H9 (cell line): ENCODE results near the gene NAGPA. TPM values are rescaled to one million over a fixed set of nuclear protein-coding genes. Genes with fewer than 3 reads are reported as not detected.

Source experiments
- DNase-seq: peaks from one replicate; pipeline ENCODE4 v3.0.0-alpha.2; 2017
- H2AFZ ChIP-seq: one replicate; pipeline ENCODE4 v1.6.1; 2013; ENCODE audit warnings: mild to moderate bottlenecking, low read length, control low read depth, moderate library complexity
- H2AK5ac ChIP-seq: 2 replicates; pipeline ENCODE4 v1.6.1; 2013; ENCODE audit warnings: low read length, control low read depth, mixed read lengths; ENCODE audit not compliant: insufficient read length
- H2BK120ac ChIP-seq: one replicate; pipeline ENCODE4 v1.6.1; 2013; ENCODE audit warnings: low read depth, mild to moderate bottlenecking, low read length, control low read depth, inconsistent platforms; ENCODE audit not compliant: poor library complexity, severe bottlenecking
- H2BK12ac ChIP-seq: 2 replicates; pipeline ENCODE4 v1.6.1; 2013; ENCODE audit warnings: low read length, control low read depth, mixed read lengths, low read depth; ENCODE audit not compliant: insufficient read length
- H2BK15ac ChIP-seq: 2 replicates; pipeline ENCODE4 v1.6.1; 2013; ENCODE audit warnings: low read depth, low read length, control low read depth
- H2BK20ac ChIP-seq: one replicate; pipeline ENCODE4 v1.6.1; 2013; ENCODE audit warnings: low read depth, mild to moderate bottlenecking, low read length, control low read depth, inconsistent platforms; ENCODE audit not compliant: poor library complexity, severe bottlenecking
- H2BK5ac ChIP-seq: 2 replicates; pipeline ENCODE4 v1.6.1; 2013; ENCODE audit warnings: low read length, control low read depth, mixed read lengths; ENCODE audit not compliant: insufficient read length
- H3K14ac ChIP-seq: 2 replicates; pipeline ENCODE4 v1.6.1; 2013; ENCODE audit warnings: low read length, control low read depth; ENCODE audit not compliant: insufficient read depth
- H3K18ac ChIP-seq: 2 replicates; pipeline ENCODE4 v1.6.1; 2013; ENCODE audit warnings: low read depth, mild to moderate bottlenecking, mixed read lengths, low read length, control low read depth; ENCODE audit not compliant: insufficient read length
- H3K23ac ChIP-seq: 2 replicates; pipeline ENCODE4 v1.6.1; 2013; ENCODE audit warnings: low read length, control low read depth, mixed read lengths, low read depth; ENCODE audit not compliant: insufficient read length
- H3K23me2 ChIP-seq: 2 replicates; pipeline ENCODE4 v1.6.1; 2013; ENCODE audit warnings: low read depth, mild to moderate bottlenecking, mixed read lengths, low read length, control low read depth; ENCODE audit not compliant: insufficient read length, poor library complexity, severe bottlenecking
- H3K27ac ChIP-seq: 2 replicates; pipeline ENCODE4 v1.5.1; 2013; ENCODE audit warnings: low read length, control low read depth, mixed read lengths, low read depth; ENCODE audit not compliant: insufficient read length
- H3K27me3 ChIP-seq: 2 replicates; pipeline ENCODE4 v1.6.1; 2013; ENCODE audit warnings: low read length, control low read depth, inconsistent platforms; ENCODE audit not compliant: insufficient read depth
- H3K4ac ChIP-seq: 2 replicates; pipeline ENCODE4 v1.6.1; 2013; ENCODE audit warnings: low read depth, mild to moderate bottlenecking, control low read depth, inconsistent platforms, low read length, moderate library complexity
- H3K4me1 ChIP-seq: 2 replicates; pipeline ENCODE4 v1.6.1; 2013; ENCODE audit warnings: low read length, control low read depth, inconsistent platforms; ENCODE audit not compliant: insufficient read depth
- H3K4me2 ChIP-seq: 2 replicates; pipeline ENCODE4 v1.6.1; 2013; ENCODE audit warnings: low read length, control low read depth, mixed read lengths; ENCODE audit not compliant: insufficient read length, insufficient read depth
- H3K56ac ChIP-seq: 2 replicates; pipeline ENCODE4 v1.6.1; 2013; ENCODE audit warnings: low read depth, mild to moderate bottlenecking, mixed read lengths, low read length, control low read depth; ENCODE audit not compliant: insufficient read length
- H3K79me1 ChIP-seq: 2 replicates; pipeline ENCODE4 v1.6.1; 2013; ENCODE audit warnings: low read depth, mild to moderate bottlenecking, moderate library complexity, low read length, control low read depth, inconsistent platforms; ENCODE audit not compliant: insufficient read depth, poor library complexity, severe bottlenecking
- H3K79me2 ChIP-seq: 2 replicates; pipeline ENCODE4 v1.6.1; 2013; ENCODE audit warnings: low read length, control low read depth, inconsistent platforms; ENCODE audit not compliant: insufficient read depth
- H3K9ac ChIP-seq: 2 replicates; pipeline ENCODE4 v1.6.1; 2013; ENCODE audit warnings: low read length, control low read depth, mixed read lengths; ENCODE audit not compliant: insufficient read length; ENCODE audit errors: extremely low read depth
- H3K9me3 ChIP-seq: one replicate; pipeline ENCODE4 v1.6.1; 2013; ENCODE audit warnings: low read depth, low read length, inconsistent platforms; ENCODE audit not compliant: control insufficient read depth
- H3T11ph ChIP-seq: one replicate; pipeline ENCODE4 v1.6.1; 2013; ENCODE audit warnings: mild to moderate bottlenecking, low read length, control low read depth, inconsistent platforms
- H4K20me1 ChIP-seq: one replicate; pipeline ENCODE4 v1.6.1; 2013; ENCODE audit not compliant: control insufficient read depth, insufficient read length, insufficient read depth
- H4K5ac ChIP-seq: 2 replicates; pipeline ENCODE4 v1.6.1; 2013; ENCODE audit warnings: low read depth, mild to moderate bottlenecking, mixed read lengths, low read length, control low read depth; ENCODE audit not compliant: insufficient read length
- H4K8ac ChIP-seq: replicated peaks from 2 replicates; pipeline ENCODE4 v1.6.1; 2013; ENCODE audit warnings: low read length, control low read depth, mixed read lengths, low read depth; ENCODE audit not compliant: insufficient read length
- H4K91ac ChIP-seq: 2 replicates; pipeline ENCODE4 v1.6.1; 2013; ENCODE audit warnings: low read depth, mild to moderate bottlenecking, moderate library complexity, mixed read lengths, low read length, control low read depth; ENCODE audit not compliant: insufficient read length
- H3K27ac Mint-ChIP-seq, 3 experiments: 2 replicates in 2 of 3; 3 replicates in 1 of 3; pipeline ENCODE4 v1.8.0; 2020 to 2021; ENCODE audit warnings: mixed read lengths in 3 of 3, mild to moderate bottlenecking in 1 of 3, moderate library complexity in 1 of 3
- H3K27me3 Mint-ChIP-seq: 2 replicates; pipeline ENCODE4 v1.8.0; 2021; ENCODE audit warnings: low read depth, mild to moderate bottlenecking, moderate library complexity, mixed read lengths
- H3K36me3 Mint-ChIP-seq, 3 experiments: 2 replicates in 2 of 3; 3 replicates in 1 of 3; pipeline ENCODE4 v1.8.0; 2020 to 2021; ENCODE audit warnings: low read depth in 3 of 3, mixed read lengths in 3 of 3; ENCODE audit not compliant: insufficient read depth in 1 of 3
- H3K4me1 Mint-ChIP-seq, 2 experiments: 2 replicates each; pipeline ENCODE4 v1.8.0; 2020; ENCODE audit warnings: mixed read lengths in 2 of 2
- H3K4me3 Mint-ChIP-seq, 2 experiments: 2 replicates in 1 of 2; 3 replicates in 1 of 2; pipeline ENCODE4 v1.8.0; 2020 to 2021; ENCODE audit warnings: mild to moderate bottlenecking in 2 of 2, mixed read lengths in 2 of 2, moderate library complexity in 1 of 2
- H3K9me3 Mint-ChIP-seq, 2 experiments: 2 replicates in 1 of 2; 3 replicates in 1 of 2; pipeline ENCODE4 v1.8.0; 2020; ENCODE audit warnings: mild to moderate bottlenecking in 2 of 2, mixed read lengths in 2 of 2, moderate library complexity in 1 of 2
- CTCF ChIP-seq: fragments of 200-600 bp; sonication (generic); conservative IDR thresholded peaks from 3 replicates; pipeline ENCODE4 v1.8.0; 2021; ENCODE audit warnings: antibody characterized with exemption, mild to moderate bottlenecking
- WGBS: extraction: QIAGEN DNeasy Blood & Tissue Kit; methylation state at CpG from one replicate; pipeline ENCODE4 v1.1.7; 2013; ENCODE audit warnings: missing lambda C conversion rate, low lambda C conversion rate, mixed read lengths; ENCODE audit not compliant: insufficient read length; ENCODE audit errors: extremely low coverage; 5-methylcytosine and 5-hydroxymethylcytosine counted together
- total RNA-seq: library from RNA; stranded (reverse); gene quantifications from 2 replicates; pipeline ENCODE4 v1.2.1, GENCODE V29; 2021

The NAGPA gene
- total RNA-seq, 1 experiment from 2014 or later = 12.1 TPM

- Histone ChIP-seq H4K20me1 (no peaks in the 10 kb centered on the region), H3K9me3 (no peaks in the 10 kb centered on the region), H3K79me2 (no peaks in the 10 kb centered on the region), H3K18ac (no peak overlapping the region), H2AK5ac (no peak overlapping the region), H3K23me2 (no peaks in the 10 kb centered on the region), H3K27me3 (no peaks in the 10 kb centered on the region), H3K14ac (no peak overlapping the region), H2BK15ac (no peak overlapping the region), H3K4ac (no peak overlapping the region), H2AFZ (no peak overlapping the region), H2BK5ac (no peak overlapping the region), H3K4me2 (no peak overlapping the region), H4K91ac (no peak overlapping the region), H2BK12ac (no peak overlapping the region), H3T11ph (no peak overlapping the region), H4K5ac (no peak overlapping the region), H3K4me1 (no peaks in the 10 kb centered on the region), H2BK20ac (no peak overlapping the region), H3K79me1 (no peaks in the 10 kb centered on the region), H3K56ac (no peak overlapping the region), H2BK120ac (no peak overlapping the region), H3K27ac (no peak overlapping the region), H4K8ac (no peak overlapping the region), H3K23ac (no peak overlapping the region), H3K9ac (no peak overlapping the region)
- Mint-ChIP-seq H3K27ac (no peak overlapping the region; a peak in 1 of 7 replicates), H3K36me3 (no peaks in the 10 kb centered on the region; a peak in 1 of 7 replicates), H3K4me3 (no peak overlapping the region), H3K27me3 (peaks cover 5% of the 10 kb centered on the region), H3K9me3 (no peaks in the 10 kb centered on the region), H3K4me1 (peaks cover 9 to 12% of the 10 kb centered on the region in 2 experiments)
- TF ChIP-seq CTCF = no peak
- no peak for DNase-seq
- WGBS = no CpG with 5 or more reads among the region's 8 CpGs
These were observed 7.1 kb downstream of the NAGPA start for GRCh38 chr16:5026664-5027063.
